ENCODE data around the gene IFI35. TPM values are rescaled to one million over a fixed set of nuclear protein-coding genes. Genes with fewer than 3 reads are reported as not detected.

The IFI35 gene
- total RNA-seq, 1 donor from 2014 or later, result 60.5 TPM

- Mint-ChIP-seq H3K4me1 (ENCODE audit: low read depth, unreplicated experiment) (peaks cover 52% of the 10 kb centered on the region), H3K27me3 (ENCODE audit: low read depth, unreplicated experiment) (no peaks in the 10 kb centered on the region), H3K27ac (ENCODE audit: unreplicated experiment) (no peak overlapping the region), H3K4me3 (ENCODE audit: unreplicated experiment) (no peak overlapping the region), H3K9me3 (ENCODE audit: unreplicated experiment) (no peaks in the 10 kb centered on the region), H3K36me3 (ENCODE audit: low read depth, unreplicated experiment) (peaks cover 13% of the 10 kb centered on the region)
- Histone ChIP-seq H3K9ac (ENCODE audit: low read length) (no peak overlapping the region), H4K20me1 (ENCODE audit: insufficient read depth, low read length) (peaks cover 32% of the 10 kb centered on the region), H3K27ac (ENCODE audit: low read depth, low read length) (no peak overlapping the region), H3K27me3 (ENCODE audit: insufficient read depth, low read length) (no peaks in the 10 kb centered on the region), H3K4me1 (ENCODE audit: insufficient read depth, low read length) (peaks cover 15% of the 10 kb centered on the region), H2AFZ (ENCODE audit: low read depth, low read length) (no peak overlapping the region), H3K9me3 (ENCODE audit: insufficient read depth, low read depth, low read length) (no peaks in the 10 kb centered on the region), H3K4me3 (ENCODE audit: insufficient read depth, low read depth, low read length) (no peak overlapping the region), H3K4me2 (ENCODE audit: low read length) (no peak overlapping the region), H3K79me2 (ENCODE audit: insufficient read depth, low read length) (peaks cover 27% of the 10 kb centered on the region), H3K36me3 (ENCODE audit: insufficient read depth, low read length) (peaks cover 8% of the 10 kb centered on the region)
- no peak for DNase-seq (ENCODE audit: low read depth)
- no peak for FAIRE-seq
- TF ChIP-seq CTCF (IDR thresholded peaks at IDR 0.05; ENCODE audit: insufficient read depth, low read depth, low read length), result no peak
- TF ChIP-seq EZH2 (IDR thresholded peaks at IDR 0.05; ENCODE audit: insufficient read depth, low read length), result no peak
These were observed 9.0 kb downstream of the IFI35 start for GRCh38 chr17:43015579-43015978.

- H3K4me2 ChIP-seq (ENCODE audit: low read length), result no peak overlapping the region
These were observed 9.6 kb downstream of the IFI35 start for GRCh38 chr17:43016216-43016615.

More at GRCh38 chr17:43016216-43016615, 9.6 kb downstream of the IFI35 start:
- Mint-ChIP-seq H3K9me3 (ENCODE audit: unreplicated experiment) (no peaks in the 10 kb centered on the region), H3K27ac (ENCODE audit: unreplicated experiment) (no peak overlapping the region), H3K36me3 (ENCODE audit: low read depth, unreplicated experiment) (peaks cover 11% of the 10 kb centered on the region), H3K4me1 (ENCODE audit: low read depth, unreplicated experiment) (peaks cover 49% of the 10 kb centered on the region), H3K27me3 (ENCODE audit: low read depth, unreplicated experiment) (no peaks in the 10 kb centered on the region), H3K4me3 (ENCODE audit: unreplicated experiment) (peak overlapping the region; percentile 64)
- Histone ChIP-seq H3K27ac (ENCODE audit: low read depth, low read length) (no peak overlapping the region), H3K9ac (ENCODE audit: low read length) (no peak overlapping the region), H3K79me2 (ENCODE audit: insufficient read depth, low read length) (peaks cover 32% of the 10 kb centered on the region), H3K4me3 (ENCODE audit: insufficient read depth, low read depth, low read length) (no peak overlapping the region), H4K20me1 (ENCODE audit: insufficient read depth, low read length) (peaks cover 32% of the 10 kb centered on the region), H3K27me3 (ENCODE audit: insufficient read depth, low read length) (no peaks in the 10 kb centered on the region), H3K36me3 (ENCODE audit: insufficient read depth, low read length) (peaks cover 8% of the 10 kb centered on the region), H3K4me1 (ENCODE audit: insufficient read depth, low read length) (peaks cover 19% of the 10 kb centered on the region), H3K9me3 (ENCODE audit: insufficient read depth, low read depth, low read length) (no peaks in the 10 kb centered on the region), H2AFZ (ENCODE audit: low read depth, low read length) (no peak overlapping the region)
- TF ChIP-seq EZH2 (IDR thresholded peaks at IDR 0.05; ENCODE audit: insufficient read depth, low read length) (no peak), CTCF (IDR thresholded peaks at IDR 0.05; ENCODE audit: insufficient read depth, low read depth, low read length) (no peak)
- DNase-seq (ENCODE audit: low read depth) (no peak), FAIRE-seq (no peak)
